H9 (cell line): Measurements from ENCODE around the gene L3MBTL4. TPM values are rescaled to one million over a fixed set of nuclear protein-coding genes. Genes with fewer than 3 reads are reported as not detected.
A peak's percentile ranks its signal among the peaks of the same experiment; 100 is the strongest.

ENCODE experiments used
- DNase-seq: peaks from one replicate; pipeline ENCODE4 v3.0.0-alpha.2; 2017
- H2AFZ ChIP-seq: one replicate; pipeline ENCODE4 v1.6.1; 2013; ENCODE audit warnings: mild to moderate bottlenecking, low read length, control low read depth, moderate library complexity
- H2AK5ac ChIP-seq: 2 replicates; pipeline ENCODE4 v1.6.1; 2013; ENCODE audit warnings: low read length, control low read depth, mixed read lengths; ENCODE audit not compliant: insufficient read length
- H2BK120ac ChIP-seq: one replicate; pipeline ENCODE4 v1.6.1; 2013; ENCODE audit warnings: low read depth, mild to moderate bottlenecking, low read length, control low read depth, inconsistent platforms; ENCODE audit not compliant: poor library complexity, severe bottlenecking
- H2BK12ac ChIP-seq: 2 replicates; pipeline ENCODE4 v1.6.1; 2013; ENCODE audit warnings: low read length, control low read depth, mixed read lengths, low read depth; ENCODE audit not compliant: insufficient read length
- H2BK15ac ChIP-seq: 2 replicates; pipeline ENCODE4 v1.6.1; 2013; ENCODE audit warnings: low read depth, low read length, control low read depth
- H2BK20ac ChIP-seq: one replicate; pipeline ENCODE4 v1.6.1; 2013; ENCODE audit warnings: low read depth, mild to moderate bottlenecking, low read length, control low read depth, inconsistent platforms; ENCODE audit not compliant: poor library complexity, severe bottlenecking
- H2BK5ac ChIP-seq: 2 replicates; pipeline ENCODE4 v1.6.1; 2013; ENCODE audit warnings: low read length, control low read depth, mixed read lengths; ENCODE audit not compliant: insufficient read length
- H3K14ac ChIP-seq: 2 replicates; pipeline ENCODE4 v1.6.1; 2013; ENCODE audit warnings: low read length, control low read depth; ENCODE audit not compliant: insufficient read depth
- H3K18ac ChIP-seq: 2 replicates; pipeline ENCODE4 v1.6.1; 2013; ENCODE audit warnings: low read depth, mild to moderate bottlenecking, mixed read lengths, low read length, control low read depth; ENCODE audit not compliant: insufficient read length
- H3K23ac ChIP-seq: 2 replicates; pipeline ENCODE4 v1.6.1; 2013; ENCODE audit warnings: low read length, control low read depth, mixed read lengths, low read depth; ENCODE audit not compliant: insufficient read length
- H3K23me2 ChIP-seq: 2 replicates; pipeline ENCODE4 v1.6.1; 2013; ENCODE audit warnings: low read depth, mild to moderate bottlenecking, mixed read lengths, low read length, control low read depth; ENCODE audit not compliant: insufficient read length, poor library complexity, severe bottlenecking
- H3K27ac ChIP-seq: 2 replicates; pipeline ENCODE4 v1.5.1; 2013; ENCODE audit warnings: low read length, control low read depth, mixed read lengths, low read depth; ENCODE audit not compliant: insufficient read length
- H3K27me3 ChIP-seq: 2 replicates; pipeline ENCODE4 v1.6.1; 2013; ENCODE audit warnings: low read length, control low read depth, inconsistent platforms; ENCODE audit not compliant: insufficient read depth
- H3K4ac ChIP-seq: 2 replicates; pipeline ENCODE4 v1.6.1; 2013; ENCODE audit warnings: low read depth, mild to moderate bottlenecking, control low read depth, inconsistent platforms, low read length, moderate library complexity
- H3K4me1 ChIP-seq: 2 replicates; pipeline ENCODE4 v1.6.1; 2013; ENCODE audit warnings: low read length, control low read depth, inconsistent platforms; ENCODE audit not compliant: insufficient read depth
- H3K4me2 ChIP-seq: 2 replicates; pipeline ENCODE4 v1.6.1; 2013; ENCODE audit warnings: low read length, control low read depth, mixed read lengths; ENCODE audit not compliant: insufficient read length, insufficient read depth
- H3K56ac ChIP-seq: 2 replicates; pipeline ENCODE4 v1.6.1; 2013; ENCODE audit warnings: low read depth, mild to moderate bottlenecking, mixed read lengths, low read length, control low read depth; ENCODE audit not compliant: insufficient read length
- H3K79me1 ChIP-seq: 2 replicates; pipeline ENCODE4 v1.6.1; 2013; ENCODE audit warnings: low read depth, mild to moderate bottlenecking, moderate library complexity, low read length, control low read depth, inconsistent platforms; ENCODE audit not compliant: insufficient read depth, poor library complexity, severe bottlenecking
- H3K79me2 ChIP-seq: 2 replicates; pipeline ENCODE4 v1.6.1; 2013; ENCODE audit warnings: low read length, control low read depth, inconsistent platforms; ENCODE audit not compliant: insufficient read depth
- H3K9ac ChIP-seq: 2 replicates; pipeline ENCODE4 v1.6.1; 2013; ENCODE audit warnings: low read length, control low read depth, mixed read lengths; ENCODE audit not compliant: insufficient read length; ENCODE audit errors: extremely low read depth
- H3K9me3 ChIP-seq: one replicate; pipeline ENCODE4 v1.6.1; 2013; ENCODE audit warnings: low read depth, low read length, inconsistent platforms; ENCODE audit not compliant: control insufficient read depth
- H3T11ph ChIP-seq: one replicate; pipeline ENCODE4 v1.6.1; 2013; ENCODE audit warnings: mild to moderate bottlenecking, low read length, control low read depth, inconsistent platforms
- H4K20me1 ChIP-seq: one replicate; pipeline ENCODE4 v1.6.1; 2013; ENCODE audit not compliant: control insufficient read depth, insufficient read length, insufficient read depth
- H4K5ac ChIP-seq: 2 replicates; pipeline ENCODE4 v1.6.1; 2013; ENCODE audit warnings: low read depth, mild to moderate bottlenecking, mixed read lengths, low read length, control low read depth; ENCODE audit not compliant: insufficient read length
- H4K8ac ChIP-seq: replicated peaks from 2 replicates; pipeline ENCODE4 v1.6.1; 2013; ENCODE audit warnings: low read length, control low read depth, mixed read lengths, low read depth; ENCODE audit not compliant: insufficient read length
- H4K91ac ChIP-seq: 2 replicates; pipeline ENCODE4 v1.6.1; 2013; ENCODE audit warnings: low read depth, mild to moderate bottlenecking, moderate library complexity, mixed read lengths, low read length, control low read depth; ENCODE audit not compliant: insufficient read length
- H3K27ac Mint-ChIP-seq, 3 experiments: 2 replicates in 2 of 3; 3 replicates in 1 of 3; pipeline ENCODE4 v1.8.0; 2020 to 2021; ENCODE audit warnings: mixed read lengths in 3 of 3, mild to moderate bottlenecking in 1 of 3, moderate library complexity in 1 of 3
- H3K27me3 Mint-ChIP-seq: 2 replicates; pipeline ENCODE4 v1.8.0; 2021; ENCODE audit warnings: low read depth, mild to moderate bottlenecking, moderate library complexity, mixed read lengths
- H3K36me3 Mint-ChIP-seq, 3 experiments: 2 replicates in 2 of 3; 3 replicates in 1 of 3; pipeline ENCODE4 v1.8.0; 2020 to 2021; ENCODE audit warnings: low read depth in 3 of 3, mixed read lengths in 3 of 3; ENCODE audit not compliant: insufficient read depth in 1 of 3
- H3K4me1 Mint-ChIP-seq, 2 experiments: 2 replicates each; pipeline ENCODE4 v1.8.0; 2020; ENCODE audit warnings: mixed read lengths in 2 of 2
- H3K4me3 Mint-ChIP-seq, 2 experiments: 2 replicates in 1 of 2; 3 replicates in 1 of 2; pipeline ENCODE4 v1.8.0; 2020 to 2021; ENCODE audit warnings: mild to moderate bottlenecking in 2 of 2, mixed read lengths in 2 of 2, moderate library complexity in 1 of 2
- H3K9me3 Mint-ChIP-seq, 2 experiments: 2 replicates in 1 of 2; 3 replicates in 1 of 2; pipeline ENCODE4 v1.8.0; 2020; ENCODE audit warnings: mild to moderate bottlenecking in 2 of 2, mixed read lengths in 2 of 2, moderate library complexity in 1 of 2
- WGBS: extraction: QIAGEN DNeasy Blood & Tissue Kit; methylation state at CpG from one replicate; pipeline ENCODE4 v1.1.7; 2013; ENCODE audit warnings: missing lambda C conversion rate, low lambda C conversion rate, mixed read lengths; ENCODE audit not compliant: insufficient read length; ENCODE audit errors: extremely low coverage; 5-methylcytosine and 5-hydroxymethylcytosine counted together
- total RNA-seq: library from RNA; stranded (reverse); gene quantifications from 2 replicates; pipeline ENCODE4 v1.2.1, GENCODE V29; 2021
- TF ChIP-seq, protein P1 (sequence below): fragments of 200-600 bp; sonication (generic); conservative IDR thresholded peaks from 3 replicates; pipeline ENCODE4 v1.8.0; 2021; ENCODE audit warnings: antibody characterized with exemption, mild to moderate bottlenecking

The L3MBTL4 gene
- total RNA-seq, 1 experiment from 2014 or later, result 1.9 TPM

DNA sequence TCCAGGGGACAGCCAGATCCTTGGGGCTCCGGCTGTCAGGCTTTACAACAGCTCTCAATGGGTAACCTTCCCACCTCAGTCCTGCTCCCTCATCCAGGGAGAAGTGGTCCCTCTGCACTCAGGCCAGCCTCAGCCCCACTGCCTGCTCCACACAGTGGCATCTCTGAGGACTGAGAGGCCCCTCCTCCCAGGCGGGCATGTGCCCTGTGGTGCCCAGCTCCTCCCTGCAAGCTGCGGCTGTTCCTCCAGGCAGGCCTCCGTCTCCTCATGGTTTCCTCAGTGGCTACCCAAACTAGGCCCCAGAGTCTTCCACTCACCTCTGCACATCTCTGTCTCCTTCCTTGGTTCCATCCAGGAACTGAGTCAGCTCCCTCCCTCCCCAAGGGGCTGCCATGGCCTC is 437.7 kb downstream of the L3MBTL4 start:
- no peaks in the 10 kb centered on the region for H3K79me2 ChIP-seq
- no peaks in the 10 kb centered on the region for H3K27me3 ChIP-seq
- peaks cover 12 to 13% of the 10 kb centered on the region in 2 experiments for H3K4me1 Mint-ChIP-seq
- H4K8ac ChIP-seq, result no peak overlapping the region
- H3K27ac ChIP-seq, result no peak overlapping the region
- no peaks in the 10 kb centered on the region for H3K36me3 Mint-ChIP-seq
- no peak overlapping the region; the same call in 1 of the 2 replicates for H3K14ac ChIP-seq
- no peak overlapping the region for H3K4me3 Mint-ChIP-seq
- no peak overlapping the region for H4K5ac ChIP-seq
- no peak overlapping the region for H3T11ph ChIP-seq
- no peak overlapping the region for H3K9ac ChIP-seq
- DNase-seq, result no peak
- no peak overlapping the region for H2AK5ac ChIP-seq
- no peak overlapping the region for H2AFZ ChIP-seq
- no peaks in the 10 kb centered on the region for H3K23me2 ChIP-seq
- H2BK20ac ChIP-seq, result no peak overlapping the region
- no peak overlapping the region for H2BK120ac ChIP-seq
- peaks cover 3% of the 10 kb centered on the region; the same call in 1 of the 2 replicates for H3K4me1 ChIP-seq
- no CpG with 5 or more reads among the region's 4 CpGs for WGBS
- no peaks in the 10 kb centered on the region for H4K20me1 ChIP-seq
- H4K91ac ChIP-seq, result no peak overlapping the region
- no peak overlapping the region for H2BK15ac ChIP-seq
- no peak overlapping the region for H3K4me2 ChIP-seq
- H3K9me3 Mint-ChIP-seq, result no peaks in the 10 kb centered on the region
- no peak overlapping the region for H3K18ac ChIP-seq
- no peak overlapping the region for H3K4ac ChIP-seq
- H3K79me1 ChIP-seq, result no peaks in the 10 kb centered on the region
- H3K23ac ChIP-seq, result peak overlapping the region; percentile 32
- no peaks in the 10 kb centered on the region for H3K9me3 ChIP-seq
- no peak overlapping the region for H3K27ac Mint-ChIP-seq
- no peak overlapping the region for H2BK5ac ChIP-seq
- TF ChIP-seq, protein P1, sequence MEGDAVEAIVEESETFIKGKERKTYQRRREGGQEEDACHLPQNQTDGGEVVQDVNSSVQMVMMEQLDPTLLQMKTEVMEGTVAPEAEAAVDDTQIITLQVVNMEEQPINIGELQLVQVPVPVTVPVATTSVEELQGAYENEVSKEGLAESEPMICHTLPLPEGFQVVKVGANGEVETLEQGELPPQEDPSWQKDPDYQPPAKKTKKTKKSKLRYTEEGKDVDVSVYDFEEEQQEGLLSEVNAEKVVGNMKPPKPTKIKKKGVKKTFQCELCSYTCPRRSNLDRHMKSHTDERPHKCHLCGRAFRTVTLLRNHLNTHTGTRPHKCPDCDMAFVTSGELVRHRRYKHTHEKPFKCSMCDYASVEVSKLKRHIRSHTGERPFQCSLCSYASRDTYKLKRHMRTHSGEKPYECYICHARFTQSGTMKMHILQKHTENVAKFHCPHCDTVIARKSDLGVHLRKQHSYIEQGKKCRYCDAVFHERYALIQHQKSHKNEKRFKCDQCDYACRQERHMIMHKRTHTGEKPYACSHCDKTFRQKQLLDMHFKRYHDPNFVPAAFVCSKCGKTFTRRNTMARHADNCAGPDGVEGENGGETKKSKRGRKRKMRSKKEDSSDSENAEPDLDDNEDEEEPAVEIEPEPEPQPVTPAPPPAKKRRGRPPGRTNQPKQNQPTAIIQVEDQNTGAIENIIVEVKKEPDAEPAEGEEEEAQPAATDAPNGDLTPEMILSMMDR, result no peak
- no peaks in the 10 kb centered on the region for H3K27me3 Mint-ChIP-seq
- no peak overlapping the region for H3K56ac ChIP-seq
- no peak overlapping the region for H2BK12ac ChIP-seq
